DMS114 treated with DMSO at 0.1 percent for 48 hours (cell line): ENCODE measurements around the gene CADM2.
"Not testable (repeated sequence)": the region's sequence is repeated elsewhere in the genome, so short reads cannot be mapped to it uniquely, and the experiment has no call there.

ENCODE experiments used
- DNase-seq: peaks from one replicate; lab custom pipeline; 2025; ENCODE audit not compliant: unreplicated experiment; lab: John Stamatoyannopoulos, UW

Gene CADM2

DNA sequence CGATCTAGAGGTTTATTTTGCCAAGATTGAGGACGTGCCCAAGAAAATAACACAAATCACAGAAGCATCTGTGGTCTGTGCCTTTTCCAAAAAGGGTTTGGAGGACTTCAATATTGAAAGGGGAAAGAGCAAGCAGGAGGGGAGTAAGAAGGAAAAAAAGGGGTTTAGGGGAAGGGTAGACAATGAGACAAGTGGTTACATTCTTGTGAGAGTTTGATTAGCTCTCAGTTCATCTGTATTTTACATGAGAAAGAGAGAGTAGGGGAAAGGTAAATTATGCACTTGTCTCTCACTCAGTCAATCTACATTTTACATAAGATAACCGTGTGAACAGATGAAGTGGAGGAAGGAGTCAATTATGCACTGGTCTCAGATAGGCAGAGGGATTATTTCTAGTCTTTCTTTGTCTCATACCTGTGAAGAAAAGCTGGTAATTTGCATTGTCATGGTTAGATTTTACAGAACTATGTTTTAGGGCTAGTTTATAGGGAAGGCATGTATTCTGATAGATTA is 931.3 kb downstream of the CADM2 start:
- no peak for DNase-seq

DNA sequence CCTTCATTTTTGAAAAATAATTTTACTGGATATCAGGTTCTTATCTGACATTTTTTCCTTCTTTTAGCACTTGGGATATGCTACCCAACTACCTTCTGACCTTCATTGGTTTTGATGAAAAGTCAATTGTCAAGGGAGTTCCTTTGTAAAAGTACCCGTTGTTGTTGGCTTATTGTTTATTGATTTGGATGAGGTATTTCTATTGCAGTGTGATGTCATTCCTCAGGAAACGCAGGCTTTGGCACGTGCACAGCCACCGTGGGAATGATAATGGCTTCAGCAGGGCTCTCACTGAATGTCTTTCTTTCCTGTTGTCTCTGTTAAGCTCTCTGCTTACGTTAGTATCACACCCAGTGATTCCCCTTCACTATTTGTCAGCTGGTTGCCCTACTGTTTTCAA is 944.6 kb downstream of the CADM2 start:
- DNase-seq: no peak

DNA sequence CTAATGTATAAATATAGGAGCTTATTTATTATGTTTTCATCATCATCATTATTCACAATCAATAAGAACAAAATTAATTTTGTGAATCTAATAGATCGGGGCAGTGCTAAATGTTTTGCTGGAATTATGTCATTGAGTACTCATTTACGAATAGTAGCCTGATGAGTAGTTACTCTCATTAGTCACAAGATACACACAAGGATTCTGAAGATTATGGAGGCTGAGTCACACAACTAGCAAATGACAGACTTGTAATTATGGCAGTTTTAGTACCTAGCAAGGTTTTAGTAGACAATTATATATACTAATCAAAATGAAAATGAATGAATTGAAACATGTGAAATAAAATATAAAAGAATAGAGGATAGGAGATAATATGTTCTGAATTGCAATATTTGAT is 954.2 kb downstream of the CADM2 start:
- DNase-seq: no peak

DNA sequence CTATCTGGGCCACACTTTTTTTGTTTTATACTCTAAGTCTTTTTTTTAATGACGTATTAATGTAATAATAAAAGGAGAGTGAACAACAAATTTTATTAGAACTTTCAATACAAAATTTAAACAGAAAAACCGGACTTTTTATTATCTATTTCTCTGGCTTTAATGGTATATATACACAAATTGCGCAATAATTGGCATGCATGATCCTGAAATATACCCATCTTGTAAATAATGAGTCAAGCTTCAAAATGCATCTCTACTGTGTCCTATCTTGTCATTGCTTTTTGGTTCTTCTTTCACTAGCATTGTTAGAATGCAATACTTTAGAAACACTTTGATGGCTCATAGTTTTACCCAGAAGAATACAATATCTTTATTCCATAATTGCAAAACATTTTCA is 963.6 kb downstream of the CADM2 start:
- DNase-seq: no peak

DNA sequence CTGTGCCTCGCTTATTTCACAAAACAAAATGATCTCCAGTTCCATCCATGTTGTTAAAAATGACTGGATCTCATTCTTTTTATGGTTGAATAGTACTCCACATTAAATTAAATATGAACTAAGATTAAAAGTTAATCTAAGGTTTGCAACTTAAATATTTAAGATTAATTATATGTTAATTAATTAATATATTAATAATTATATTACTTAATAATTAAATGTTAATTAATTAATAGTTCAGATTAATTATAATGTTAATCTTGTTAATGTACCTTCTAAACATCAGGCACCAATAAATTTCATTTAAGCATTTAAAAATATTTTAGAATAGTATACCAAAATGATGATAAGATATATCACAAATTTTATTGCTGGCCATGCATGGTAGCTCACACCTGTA is 971.9 kb downstream of the CADM2 start:
- no peak for DNase-seq

DNA sequence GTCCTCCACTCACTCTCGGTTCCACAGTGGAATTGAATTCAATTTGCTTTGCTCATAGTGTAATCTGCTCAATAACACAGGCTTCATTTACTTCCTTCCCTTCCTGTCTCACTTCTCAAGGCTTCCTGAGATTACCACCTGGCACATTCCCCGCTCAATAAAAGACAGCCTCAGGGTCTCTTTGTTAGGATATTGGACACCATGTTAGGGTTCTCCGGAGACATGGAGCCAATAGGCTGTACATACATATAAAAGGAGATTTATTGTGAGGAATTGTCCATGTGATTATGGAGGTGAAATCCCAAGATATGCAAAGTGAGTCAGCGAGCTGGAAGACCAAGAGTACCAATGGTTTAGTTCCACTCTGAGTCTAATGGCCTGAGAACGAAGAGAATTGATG is 974.5 kb downstream of the CADM2 start:
- no peak for DNase-seq

DNA sequence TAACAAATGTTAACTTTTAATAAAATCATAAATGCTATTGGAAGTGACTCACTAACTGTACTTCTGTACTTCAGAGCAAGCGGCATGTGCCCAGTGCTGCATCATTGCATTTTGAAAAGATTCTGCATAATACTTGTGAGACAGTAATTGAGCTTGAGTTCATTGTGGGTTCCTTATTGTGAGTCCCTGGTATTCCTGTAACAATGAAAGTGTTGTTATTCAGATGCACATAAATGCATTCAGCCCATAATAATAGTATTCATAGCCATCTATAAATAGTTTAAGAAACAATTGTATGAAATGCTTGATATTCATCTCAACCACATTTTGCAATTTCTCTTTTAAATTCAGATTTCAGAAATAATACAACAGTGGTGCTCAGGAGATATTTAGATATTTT is 976.4 kb downstream of the CADM2 start:
- DNase-seq: no peak

DNA sequence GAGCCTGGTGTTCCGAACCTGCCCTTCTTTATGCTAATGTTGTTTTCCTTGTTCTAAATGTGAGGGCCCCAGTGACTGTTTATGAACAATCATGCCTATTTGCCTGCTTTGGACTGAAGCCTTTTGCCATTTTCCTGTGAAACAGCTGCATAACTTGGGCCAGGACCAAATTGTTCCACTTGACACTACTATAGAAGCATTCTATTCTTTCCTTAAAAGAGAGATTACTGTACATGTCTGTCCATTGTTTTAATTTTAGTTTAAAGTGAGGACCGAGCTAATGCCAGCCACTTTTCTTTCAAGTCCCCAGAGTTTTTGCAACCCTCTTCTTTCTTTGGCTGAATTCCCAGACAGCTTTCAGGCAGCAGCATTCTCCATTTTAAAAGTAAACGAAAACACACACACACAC is 980.3 kb downstream of the CADM2 start:
- DNase-seq: no peak

DNA sequence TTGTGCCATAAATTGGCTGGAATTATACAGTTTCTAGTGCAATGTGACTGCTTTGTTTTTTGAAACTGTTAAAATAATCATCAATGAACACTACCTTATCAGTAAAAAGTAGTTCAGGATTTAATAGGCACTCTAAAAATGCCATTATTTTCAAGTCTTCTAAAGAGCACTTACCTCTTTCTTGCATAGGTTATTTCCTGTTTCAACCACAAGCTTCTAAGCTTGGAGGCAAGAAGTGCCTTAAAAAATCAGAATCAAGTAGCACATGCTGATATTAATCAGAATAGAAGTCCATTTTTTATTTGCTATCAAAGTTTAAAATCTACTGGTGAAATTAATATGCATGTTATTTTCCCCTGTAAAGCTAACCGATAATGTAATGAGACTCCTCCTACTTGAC is 991.6 kb downstream of the CADM2 start:
- no peak for DNase-seq

DNA sequence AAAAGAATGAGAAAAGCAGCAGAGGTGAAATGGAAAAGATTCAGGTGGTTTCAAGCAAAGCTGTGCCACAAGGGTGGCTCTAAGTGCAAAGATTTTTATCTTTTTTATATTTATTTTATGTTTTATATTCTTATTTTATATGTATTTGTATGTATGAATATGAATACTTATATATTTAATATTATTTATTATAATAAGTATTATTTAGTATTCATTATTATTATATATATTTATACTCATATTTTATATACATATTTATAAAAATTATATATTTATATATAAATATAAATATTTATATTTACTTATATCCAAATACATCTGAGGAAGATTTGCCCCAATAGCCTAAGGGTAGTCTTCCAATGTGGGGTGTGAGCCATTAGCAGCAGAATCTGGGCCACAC is 1002.0 kb downstream of the CADM2 start:
- DNase-seq: no peak

DNA sequence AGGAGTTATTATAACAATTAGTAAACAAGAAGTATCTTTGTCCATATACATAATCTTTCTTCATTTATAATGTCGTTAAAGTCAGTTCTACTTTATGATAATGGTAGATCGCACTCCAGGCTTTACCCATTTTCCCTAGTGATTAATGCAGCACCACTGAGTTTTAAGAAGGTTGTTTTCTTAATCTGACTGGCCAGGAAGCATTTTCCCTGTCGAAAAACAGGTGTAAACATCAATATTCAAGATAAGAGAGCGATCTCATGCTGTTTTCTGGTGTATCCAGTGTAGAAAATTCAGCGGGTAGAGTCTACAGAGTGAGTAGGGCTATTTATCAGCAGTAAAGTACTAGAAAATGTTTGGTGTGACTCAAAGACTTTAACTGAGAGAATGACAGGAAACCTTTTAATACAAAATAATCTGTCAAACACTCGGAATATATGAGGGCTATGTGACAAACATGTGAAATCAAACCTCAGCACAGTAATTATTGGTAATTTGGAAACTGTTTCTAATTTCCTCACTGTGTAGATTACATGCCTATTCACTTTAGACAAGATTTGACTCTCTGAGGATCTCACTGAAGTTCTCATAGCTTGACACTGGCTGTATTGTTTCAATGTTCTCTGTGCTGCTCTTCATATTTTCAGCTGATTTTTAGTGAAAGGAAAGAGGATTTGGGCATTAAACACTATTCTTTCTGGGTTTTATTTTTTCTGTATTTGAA is 1019.0 kb downstream of the CADM2 start:
- DNase-seq: no peak

DNA sequence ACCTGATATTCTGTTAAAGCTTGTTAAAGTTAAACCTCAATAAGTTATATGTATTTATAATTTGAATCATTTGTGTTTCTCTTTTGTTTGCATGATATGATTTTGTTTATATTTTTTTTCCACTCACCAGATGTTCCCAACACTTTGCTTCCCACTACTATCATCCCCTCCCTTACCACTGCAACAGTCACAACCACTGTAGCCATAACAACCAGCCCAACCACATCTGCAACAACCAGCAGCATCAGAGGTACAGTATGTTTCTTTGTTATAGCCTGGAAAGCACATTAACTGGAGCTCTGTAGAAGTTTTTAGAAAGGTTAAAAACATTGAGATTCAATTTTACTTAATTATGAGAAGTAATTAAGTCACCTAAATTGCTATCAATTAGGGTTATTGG is 1020.2 kb downstream of the CADM2 start:
- no peak for DNase-seq

DNA sequence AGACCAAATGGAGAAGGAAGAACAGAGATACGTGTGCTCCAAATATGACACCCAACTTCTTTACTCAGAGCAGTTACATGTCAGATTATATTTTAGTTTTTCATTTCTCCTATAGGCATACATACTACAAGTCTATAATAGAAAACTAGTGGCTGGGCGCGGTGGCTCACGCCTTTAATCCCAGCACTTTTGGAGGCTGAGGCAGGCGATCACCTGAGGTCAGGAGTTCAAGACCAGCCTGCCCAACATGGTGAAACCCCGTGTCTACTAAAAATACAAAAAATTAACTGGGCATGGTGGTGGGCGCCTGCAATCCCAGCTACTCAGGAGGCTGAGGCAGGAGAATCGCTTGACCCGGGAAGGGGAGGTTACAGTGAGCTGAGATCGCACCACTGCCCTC is 1030.8 kb downstream of the CADM2 start:
- not testable (repeated sequence) for DNase-seq

DNA sequence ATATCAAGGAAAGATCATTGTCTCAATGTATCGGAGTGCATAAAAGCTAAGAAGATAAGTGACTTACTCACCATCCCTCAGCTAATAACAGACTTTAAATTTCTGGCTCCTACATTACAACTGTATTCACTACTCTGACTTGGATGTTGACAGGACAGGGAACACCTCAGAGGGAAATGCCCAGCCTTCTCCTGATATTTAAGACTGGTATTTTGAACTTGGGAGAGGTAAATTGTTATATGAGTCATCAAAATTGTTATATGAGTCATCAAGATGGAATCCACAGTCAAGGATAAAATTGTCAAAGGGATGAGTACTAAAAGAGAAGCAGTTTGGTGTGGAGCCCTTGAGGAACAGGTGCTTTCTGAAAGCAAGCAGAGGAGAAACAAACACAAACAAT is 1070.8 kb downstream of the CADM2 start:
- no peak for DNase-seq

DNA sequence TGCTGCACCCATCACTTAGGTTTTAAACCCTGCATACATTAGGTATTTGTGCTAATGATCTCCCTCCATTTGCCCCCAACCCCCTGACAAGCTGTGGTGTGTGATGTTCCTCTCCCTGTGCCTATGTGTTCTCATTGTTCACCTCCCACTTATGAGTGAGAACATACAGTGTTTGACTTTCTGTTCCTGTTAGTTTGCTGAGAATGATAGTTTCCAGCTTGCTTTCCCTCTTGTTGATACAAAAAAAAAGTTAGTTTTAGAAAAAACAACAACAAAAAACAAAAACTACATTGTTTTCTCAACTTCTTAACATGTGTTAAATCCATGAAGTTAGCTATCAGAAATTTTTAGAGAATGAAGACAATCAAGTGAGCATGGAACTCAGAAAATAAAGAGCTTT is 1079.1 kb downstream of the CADM2 start:
- no peak for DNase-seq

DNA sequence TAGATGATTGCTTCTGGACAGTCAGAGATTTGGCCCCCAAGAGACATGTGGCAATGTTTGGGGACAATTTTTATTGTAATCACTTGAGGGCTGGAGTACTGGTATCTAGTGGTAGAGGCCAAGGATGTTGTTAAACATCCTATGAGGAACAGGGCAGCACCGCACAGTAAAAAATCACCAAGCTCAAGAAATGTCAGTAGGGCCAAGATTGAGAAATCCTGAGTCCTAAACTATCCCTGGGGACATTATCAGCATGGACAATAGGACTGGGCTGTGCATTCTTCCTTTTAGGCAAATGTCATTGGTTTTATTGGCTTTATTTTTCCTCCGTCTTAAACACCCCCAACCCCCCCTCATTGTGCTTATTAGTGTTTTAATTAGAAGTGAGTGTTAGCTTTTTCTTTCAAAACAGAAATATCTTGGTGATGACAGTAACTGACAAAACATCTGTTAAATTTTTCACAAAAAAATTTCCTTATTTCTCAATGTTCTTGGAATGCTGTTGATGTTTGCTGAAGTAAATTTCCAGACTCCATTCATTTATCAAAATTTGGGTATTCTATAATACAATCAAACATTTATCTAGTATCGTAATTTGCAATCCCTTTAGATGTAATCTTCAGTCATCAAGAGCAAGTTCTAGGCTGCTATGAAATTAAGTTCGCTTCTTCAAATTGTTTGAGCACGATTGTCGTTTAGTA is 1087.8 kb downstream of the CADM2 start:
- DNase-seq: no peak

DNA sequence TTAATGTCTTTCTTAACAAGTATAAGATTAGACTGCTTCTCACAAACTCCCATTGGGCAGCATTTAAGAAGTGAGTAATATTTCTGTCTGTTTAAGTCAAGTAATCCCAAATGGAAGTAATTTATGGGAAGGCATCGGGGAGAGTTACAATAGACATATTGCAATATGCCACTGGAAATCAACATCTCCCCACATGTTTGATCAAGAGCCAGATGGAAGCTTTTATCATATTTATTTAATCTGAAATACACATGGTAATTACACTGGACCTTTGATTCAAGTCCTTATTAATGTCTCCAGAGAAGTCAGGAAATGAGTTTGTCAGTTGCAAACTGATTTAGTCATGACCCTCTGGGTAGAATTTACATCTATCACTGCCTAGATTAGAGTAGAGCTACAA is 1088.4 kb downstream of the CADM2 start:
- no peak for DNase-seq

DNA sequence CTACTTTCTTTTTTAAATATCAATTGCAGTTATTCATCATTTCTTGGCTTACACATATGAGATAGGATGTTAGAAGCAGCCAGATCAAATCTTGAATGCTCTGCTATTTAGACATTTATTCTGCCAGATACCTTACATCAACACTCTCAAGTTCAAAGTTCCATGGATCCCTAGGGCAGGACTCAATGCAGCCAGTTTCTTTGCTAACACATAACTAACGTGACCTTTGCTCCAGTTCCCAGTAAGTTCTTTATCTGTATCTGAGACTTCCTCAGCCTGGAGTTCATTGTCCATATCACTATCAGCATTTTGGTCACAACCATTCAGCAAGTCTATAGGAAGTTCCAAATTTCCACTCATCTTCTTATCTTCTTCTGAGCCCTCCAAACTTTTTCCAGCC is 1092.3 kb downstream of the CADM2 start:
- DNase-seq: no peak

DNA sequence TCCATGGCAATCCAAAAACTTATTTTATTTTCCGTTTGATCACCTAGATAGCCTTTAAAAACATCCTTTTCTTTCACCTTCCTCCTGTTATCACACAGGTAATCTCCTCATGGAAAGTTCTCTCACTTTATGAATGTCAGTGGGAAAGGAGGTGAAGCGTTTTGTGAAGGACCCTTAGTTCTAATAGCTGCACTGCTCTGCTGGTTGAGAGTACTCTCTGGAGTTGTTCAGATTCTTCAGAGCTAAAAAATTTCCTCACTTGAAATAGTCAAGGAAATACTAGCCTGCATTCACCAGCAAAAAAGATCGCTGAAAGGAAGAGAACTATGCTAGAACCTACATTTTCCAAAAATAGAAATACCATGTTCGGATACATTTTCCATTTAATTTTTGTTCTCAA is 1097.2 kb downstream of the CADM2 start:
- DNase-seq: peak; percentile 23

DNA sequence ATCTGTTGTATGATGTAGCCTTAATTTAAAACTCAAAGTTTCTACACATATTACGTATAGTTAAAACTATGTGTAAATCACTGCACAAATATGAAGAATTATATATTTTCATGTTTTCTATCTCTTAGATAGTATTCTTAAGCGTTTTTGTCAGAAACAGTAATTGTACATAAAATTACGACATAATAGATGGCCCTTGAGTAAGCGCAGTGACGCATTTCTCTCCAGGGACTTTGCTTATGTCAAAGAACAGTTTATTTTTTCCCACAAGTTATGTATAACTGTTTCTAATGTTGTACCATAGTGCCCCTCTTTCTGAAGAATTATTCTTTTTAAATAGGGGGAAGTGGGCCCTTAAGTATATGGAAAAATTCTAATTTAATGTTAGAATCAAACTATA is 1098.2 kb downstream of the CADM2 start:
- DNase-seq: peak; percentile 9

DNA sequence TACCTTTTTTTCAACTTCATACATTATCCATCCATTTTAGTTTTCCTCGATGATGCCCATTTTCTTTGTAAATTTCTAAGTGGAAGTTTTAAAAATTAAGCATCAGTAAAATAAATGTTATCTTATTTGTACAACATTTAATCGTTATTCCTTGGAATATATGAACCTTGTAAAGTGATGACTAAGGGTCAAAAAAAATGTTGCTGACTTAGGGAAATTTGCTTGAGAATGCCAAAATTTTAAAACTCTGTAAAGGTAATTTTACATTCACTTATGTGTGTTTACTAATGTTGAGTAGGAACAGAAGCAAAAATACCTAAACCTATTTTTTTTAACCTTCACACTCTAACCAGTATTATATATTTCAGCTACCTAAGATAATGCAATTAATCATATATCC is 1115.0 kb downstream of the CADM2 start:
- no peak for DNase-seq

DNA sequence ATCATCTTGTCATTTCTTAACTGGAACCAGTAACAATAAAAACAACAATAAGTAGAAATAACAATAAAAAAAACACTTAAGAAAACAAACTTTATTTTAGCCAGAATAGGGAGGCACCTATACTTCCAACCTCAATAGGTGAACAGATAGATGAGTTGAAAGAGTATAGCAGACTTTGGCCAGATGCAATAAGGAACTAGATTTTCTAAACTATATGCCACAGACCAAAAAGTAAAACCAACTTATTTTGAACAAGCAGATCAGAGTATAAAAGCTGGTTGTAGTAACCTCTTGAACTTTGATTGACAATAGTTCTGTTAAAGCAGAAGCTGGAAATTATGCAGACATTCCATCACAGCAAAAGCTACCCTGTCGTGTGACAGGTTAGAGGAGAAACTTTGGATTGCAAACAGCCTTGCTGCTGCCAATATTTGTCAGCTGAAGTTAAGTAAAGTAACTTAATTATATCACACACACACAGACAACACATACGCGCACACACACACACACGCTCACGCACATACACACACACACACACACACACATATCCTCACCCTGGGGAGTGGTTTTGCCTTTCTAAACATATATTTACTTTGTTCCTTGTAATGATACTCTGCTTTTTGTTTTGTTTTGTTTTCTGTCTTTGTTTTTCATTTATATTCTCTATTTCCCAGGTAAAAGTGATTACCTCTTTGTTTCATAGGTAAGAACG is 1128.5 kb downstream of the CADM2 start:
- no peak for DNase-seq
